Muscle layer of duodenum (tissue), 2 donors: Measurements from ENCODE around the gene MND1.
"Not testable (repeated sequence)": the region's sequence is repeated elsewhere in the genome, so short reads cannot be mapped to it uniquely, and the experiment has no call there.

Source experiments
- H3K27ac ChIP-seq: one replicate; pipeline ENCODE4 v1.7.0; 2013; ENCODE audit warnings: mild to moderate bottlenecking, low read length
- H3K27me3 ChIP-seq: one replicate; pipeline ENCODE4 v1.7.0; 2013; ENCODE audit warnings: low read depth, mild to moderate bottlenecking, control low read depth, low read length
- H3K36me3 ChIP-seq, 2 donors: one replicate each; pipeline ENCODE4 v1.7.0; 2013; ENCODE audit warnings: low read length in 2 of 2, control low read depth in 1 of 2, mild to moderate bottlenecking in 1 of 2; ENCODE audit not compliant: insufficient read depth in 2 of 2, control insufficient read depth in 1 of 2
- H3K4me1 ChIP-seq, 2 donors: one replicate each; pipeline ENCODE4 v1.7.0; 2013; ENCODE audit warnings: low read length in 2 of 2, mild to moderate bottlenecking in 2 of 2, control low read depth in 1 of 2, moderate library complexity in 1 of 2; ENCODE audit not compliant: insufficient read depth in 2 of 2, control insufficient read depth in 1 of 2
- H3K4me3 ChIP-seq, 2 donors: one replicate each; pipeline ENCODE4 v1.7.0; 2013; ENCODE audit warnings: low read length in 2 of 2, low read depth in 1 of 2, mild to moderate bottlenecking in 1 of 2
- H3K9me3 ChIP-seq, 2 donors: one replicate each; pipeline ENCODE4 v1.7.0; 2013; ENCODE audit warnings: low read length in 2 of 2, control low read depth in 1 of 2, mild to moderate bottlenecking in 1 of 2; ENCODE audit not compliant: control insufficient read depth in 1 of 2
- donor health status: healthy.

The MND1 gene

DNA sequence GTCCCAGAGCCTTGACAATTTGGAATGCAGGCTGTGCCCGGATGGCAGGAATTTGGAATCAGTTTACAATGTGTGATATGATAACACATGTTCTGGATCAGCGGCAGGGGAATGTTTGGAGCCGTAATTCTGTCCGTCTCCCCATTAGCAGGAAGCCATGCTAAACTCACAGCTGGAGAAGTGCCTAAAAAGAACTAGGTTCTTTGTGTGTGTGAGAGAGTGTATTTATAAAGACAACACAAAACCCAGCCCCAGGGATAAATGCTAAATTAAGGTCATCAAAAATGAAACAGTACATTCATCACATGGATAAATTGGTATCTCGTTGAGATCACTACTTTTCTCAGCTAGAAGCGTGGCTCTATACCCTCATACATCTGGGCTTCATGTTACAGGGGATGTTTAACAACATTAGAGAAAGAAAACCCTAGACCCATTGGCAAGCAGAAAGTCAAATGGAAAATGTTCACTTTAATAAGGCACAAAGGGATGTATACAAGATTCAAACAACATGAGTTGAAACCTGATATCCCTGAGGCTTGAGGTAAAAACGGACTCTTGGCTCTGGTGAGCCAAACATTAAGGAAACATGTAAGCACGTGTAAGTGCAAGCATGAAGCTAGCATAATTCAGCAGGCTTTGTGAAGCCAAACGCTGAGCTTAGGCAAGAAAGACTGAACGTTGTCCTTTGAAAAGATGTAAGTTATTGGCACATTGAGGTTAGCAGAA lies 103.7 kb downstream of the MND1 start:
- Histone ChIP-seq H3K36me3 (no peaks in the 10 kb centered on the region), H3K9me3 (no peaks in the 10 kb centered on the region), H3K27ac (no peak overlapping the region), H3K4me3 (no peak overlapping the region), H3K4me1 (no peaks in the 10 kb centered on the region), H3K27me3 (no peaks in the 10 kb centered on the region)

GRCh38 chr4:153449338-153449737 lies 104.8 kb downstream of the MND1 start:
- H3K9me3 ChIP-seq = no peaks in the 10 kb centered on the region
- no peak overlapping the region for H3K4me3 ChIP-seq
- no peaks in the 10 kb centered on the region for H3K4me1 ChIP-seq
- no peaks in the 10 kb centered on the region for H3K36me3 ChIP-seq
- H3K27me3 ChIP-seq = no peaks in the 10 kb centered on the region
- H3K27ac ChIP-seq = no peak overlapping the region

GRCh38 chr4:153450544-153450917 lies 106.0 kb downstream of the MND1 start:
- no peaks in the 10 kb centered on the region for H3K4me1 ChIP-seq
- H3K27me3 ChIP-seq = no peaks in the 10 kb centered on the region
- no peak overlapping the region for H3K4me3 ChIP-seq
- no peaks in the 10 kb centered on the region for H3K9me3 ChIP-seq
- H3K36me3 ChIP-seq = no peaks in the 10 kb centered on the region
- no peak overlapping the region for H3K27ac ChIP-seq

DNA sequence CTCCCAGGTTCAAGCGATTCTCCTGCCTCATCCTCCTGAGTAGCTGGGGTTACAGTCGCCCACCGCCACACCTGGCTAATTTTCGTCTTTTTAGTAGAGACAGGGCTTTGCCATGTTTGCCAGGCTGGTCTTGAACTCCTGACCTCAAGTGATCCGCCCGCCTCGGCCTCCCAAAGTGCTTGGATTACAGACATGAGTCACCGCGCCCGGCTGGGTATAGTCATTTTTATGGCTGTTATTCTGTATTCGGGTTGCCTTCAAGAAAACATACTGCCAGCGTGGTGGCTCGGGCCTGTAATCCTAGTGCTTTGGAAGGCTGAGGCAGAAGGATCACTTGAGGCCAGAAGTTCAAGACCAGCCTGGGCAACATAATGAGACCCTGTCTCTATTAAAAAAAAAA lies 106.7 kb downstream of the MND1 start:
- not testable (repeated sequence) for H3K27ac ChIP-seq

GRCh38 chr4:153451911-153452657 lies 107.6 kb downstream of the MND1 start:
- no peaks in the 10 kb centered on the region for H3K9me3 ChIP-seq
- no peak overlapping the region for H3K27ac ChIP-seq
- H3K27me3 ChIP-seq = no peaks in the 10 kb centered on the region
- no peaks in the 10 kb centered on the region for H3K36me3 ChIP-seq
- H3K4me1 ChIP-seq = no peaks in the 10 kb centered on the region
- H3K4me3 ChIP-seq = no peak overlapping the region

More for the DNA sequence above, 106.7 kb downstream of the MND1 start:
- not testable (repeated sequence) for H3K36me3 ChIP-seq, H3K9me3 ChIP-seq, H3K4me3 ChIP-seq, H3K4me1 ChIP-seq, H3K27me3 ChIP-seq

DNA sequence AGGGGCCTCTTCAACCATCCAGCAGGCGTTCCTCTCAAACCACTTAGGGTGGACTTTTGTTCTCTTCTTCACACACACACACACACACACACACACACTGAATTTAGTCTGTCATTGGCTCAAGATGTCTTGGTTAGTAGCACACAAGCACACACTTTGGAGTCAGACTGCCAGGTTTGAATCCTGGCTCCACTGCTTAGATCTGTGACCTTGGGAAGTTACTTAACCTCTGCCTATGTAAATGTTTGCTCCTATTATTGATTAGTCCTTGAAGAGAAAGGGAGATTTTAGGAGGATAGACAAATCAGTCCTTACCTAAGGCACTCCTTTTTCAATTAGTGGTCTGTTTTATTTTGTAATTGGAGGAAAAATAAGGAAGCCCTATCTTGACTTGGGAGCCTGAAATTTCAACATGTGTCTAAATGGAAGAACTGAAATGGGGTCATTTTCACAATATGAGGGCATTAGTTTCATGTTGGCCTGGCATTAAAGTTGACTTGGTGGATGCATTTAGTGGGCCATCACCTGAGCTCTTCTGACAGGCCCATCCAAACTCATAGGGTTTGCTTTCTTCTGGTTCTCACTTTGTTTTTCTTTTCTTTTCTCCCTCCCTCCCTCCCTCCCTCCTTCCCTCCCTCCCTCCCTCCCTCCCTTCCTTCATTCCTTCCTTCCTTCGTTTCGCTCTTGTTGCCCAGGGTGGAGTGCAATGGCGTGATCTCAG lies 108.3 kb downstream of the MND1 start:
- H3K27ac ChIP-seq = no peak overlapping the region
- no peak overlapping the region for H3K4me3 ChIP-seq
- H3K4me1 ChIP-seq = no peaks in the 10 kb centered on the region
- H3K9me3 ChIP-seq = no peaks in the 10 kb centered on the region
- H3K27me3 ChIP-seq = no peaks in the 10 kb centered on the region
- H3K36me3 ChIP-seq = no peaks in the 10 kb centered on the region

DNA sequence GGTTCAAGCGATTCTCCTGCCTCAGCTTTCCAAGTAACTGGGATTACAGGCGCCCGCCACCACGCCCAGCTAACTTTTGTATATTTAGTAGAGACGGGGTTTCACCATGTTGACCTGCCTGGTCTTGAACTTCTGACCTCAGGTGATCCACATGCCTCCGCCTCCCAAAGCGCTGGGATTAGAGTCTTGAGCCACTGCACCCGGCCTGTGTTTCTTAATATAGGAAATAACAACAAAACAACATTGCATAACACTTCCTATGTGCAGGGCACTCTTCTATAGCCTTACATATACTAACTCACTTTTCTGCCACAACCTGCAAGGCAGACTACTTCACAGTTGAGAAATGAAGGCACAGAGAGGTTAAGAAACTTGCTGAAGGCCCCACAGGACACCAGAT lies 108.9 kb downstream of the MND1 start:
- no peaks in the 10 kb centered on the region for H3K27me3 ChIP-seq
- no peaks in the 10 kb centered on the region for H3K4me1 ChIP-seq
- no peaks in the 10 kb centered on the region for H3K9me3 ChIP-seq
- H3K36me3 ChIP-seq = no peaks in the 10 kb centered on the region
- no peak overlapping the region for H3K27ac ChIP-seq
- no peak overlapping the region for H3K4me3 ChIP-seq

GRCh38 chr4:153458969-153459368 lies 114.5 kb downstream of the MND1 start:
- H3K36me3 ChIP-seq = no peaks in the 10 kb centered on the region
- H3K4me3 ChIP-seq = no peak overlapping the region
- H3K4me1 ChIP-seq = no peaks in the 10 kb centered on the region
- H3K27ac ChIP-seq = no peak overlapping the region
- no peaks in the 10 kb centered on the region for H3K9me3 ChIP-seq
- H3K27me3 ChIP-seq = no peaks in the 10 kb centered on the region

- not testable (repeated sequence) for H3K36me3 ChIP-seq, H3K4me1 ChIP-seq, H3K27me3 ChIP-seq, H3K9me3 ChIP-seq, H3K27ac ChIP-seq, H3K4me3 ChIP-seq
Measured at GRCh38 chr4:153461549-153461948, 117.1 kb downstream of the MND1 start.

DNA sequence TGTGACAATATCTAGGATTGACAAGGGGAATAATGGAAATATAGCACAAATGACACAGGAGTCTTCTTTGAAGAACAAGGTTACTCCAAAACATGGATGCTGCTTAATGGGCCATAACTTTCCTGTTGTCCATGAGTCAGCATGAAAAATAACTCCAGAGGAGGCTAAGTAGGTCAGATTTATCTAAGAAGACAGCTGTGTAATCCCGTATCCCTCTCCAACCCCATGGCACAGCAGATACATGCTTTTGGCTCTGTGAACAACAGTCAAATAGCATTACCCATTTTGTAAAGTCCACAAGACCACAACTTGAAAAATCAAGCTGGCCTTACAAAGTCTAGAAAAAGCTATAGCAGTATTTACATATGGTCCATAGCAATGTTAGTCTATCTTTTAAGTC lies 119.6 kb downstream of the MND1 start:
- Histone ChIP-seq H3K4me1 (peaks cover 0 to 12% of the 10 kb centered on the region in 2 donors), H3K4me3 (no peak overlapping the region), H3K27me3 (no peaks in the 10 kb centered on the region), H3K9me3 (no peaks in the 10 kb centered on the region), H3K36me3 (no peaks in the 10 kb centered on the region), H3K27ac (no peak overlapping the region)
